H54 (cell line): ENCODE results near the gene SLITRK3.

Experiments
- DNase-seq: peaks from one replicate; pipeline ENCODE4 v3.0.0; 2011; ENCODE audit warnings: low spot score, mixed read lengths; ENCODE audit not compliant: insufficient read length
- FAIRE-seq: peaks from 3 replicates; lab custom pipeline; 2011; peaks lifted over from hg19 to GRCh38; lab: Jason Lieb, UNC
- POLR2A ChIP-seq: IDR thresholded peaks from 2 replicates; pipeline ENCODE4 v1.6.1; 2011; ENCODE audit warnings: low read depth, mild to moderate bottlenecking, low read length

SLITRK3 gene

DNA sequence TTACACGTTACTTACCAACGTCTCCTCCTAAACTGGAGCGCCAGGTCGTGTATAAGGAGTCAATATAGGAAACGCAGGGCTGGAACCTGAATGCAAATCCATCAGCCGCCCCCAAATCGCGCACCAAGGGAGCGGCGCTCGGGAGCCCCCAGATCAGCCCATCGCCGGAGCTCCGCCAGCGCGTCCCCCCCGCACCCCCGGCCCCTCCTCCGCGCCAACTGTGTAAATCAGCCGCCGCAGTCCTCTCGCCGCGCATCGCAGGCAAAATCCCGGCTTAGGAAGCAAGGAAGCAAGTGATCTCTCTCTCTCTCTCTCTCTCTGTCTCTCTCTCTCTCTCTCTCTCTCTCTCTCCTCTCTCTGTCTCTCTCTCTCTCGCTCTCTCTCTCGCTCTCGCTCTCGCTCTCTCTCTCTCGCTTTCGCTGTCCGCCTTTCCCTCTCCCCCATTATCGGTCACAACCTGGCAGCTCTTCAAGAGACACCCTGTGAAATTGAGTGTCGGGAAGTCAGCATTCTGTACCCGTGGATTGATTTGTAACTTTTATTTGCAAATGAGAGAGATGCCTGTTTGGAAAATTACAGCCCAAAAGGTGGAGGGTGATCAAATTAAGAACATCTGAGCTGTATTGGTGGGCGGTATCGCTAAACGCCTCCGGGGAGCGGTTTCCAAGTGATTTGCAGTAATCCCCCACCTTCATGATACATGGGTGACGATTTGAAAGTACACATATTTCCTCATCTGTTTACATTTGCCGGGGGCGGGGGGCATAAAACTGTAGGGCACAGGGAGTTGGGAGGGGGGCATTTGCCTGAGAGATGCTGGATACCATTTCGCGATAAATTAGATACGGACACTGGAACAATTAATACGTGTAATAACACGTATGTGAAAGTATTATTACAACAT is 645 bp upstream of the SLITRK3 start:
- no peak for DNase-seq
- TF ChIP-seq POLR2A = no peak
- peak; percentile 50 for FAIRE-seq

DNA sequence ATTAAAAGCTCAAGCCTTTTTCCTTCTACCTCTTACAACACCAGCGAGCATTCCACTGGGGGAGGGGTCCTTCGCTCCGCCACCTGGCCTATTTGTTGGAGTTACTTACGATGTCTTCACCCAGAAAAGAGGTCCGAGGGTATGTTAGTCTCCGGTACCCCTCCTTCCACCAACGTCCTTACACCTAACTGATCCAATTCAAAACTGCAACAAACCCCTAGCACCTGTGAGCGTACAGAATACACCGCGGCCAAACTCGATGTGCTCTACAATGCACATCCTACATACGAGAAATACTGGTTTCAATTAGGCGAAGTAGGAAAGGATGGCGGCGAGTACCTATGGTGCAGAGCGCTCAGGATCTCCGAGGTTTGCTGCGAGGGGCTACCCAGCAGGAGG is 944 bp downstream of the SLITRK3 start:
- TF ChIP-seq POLR2A = no peak
- DNase-seq = no peak
- no peak for FAIRE-seq

DNA sequence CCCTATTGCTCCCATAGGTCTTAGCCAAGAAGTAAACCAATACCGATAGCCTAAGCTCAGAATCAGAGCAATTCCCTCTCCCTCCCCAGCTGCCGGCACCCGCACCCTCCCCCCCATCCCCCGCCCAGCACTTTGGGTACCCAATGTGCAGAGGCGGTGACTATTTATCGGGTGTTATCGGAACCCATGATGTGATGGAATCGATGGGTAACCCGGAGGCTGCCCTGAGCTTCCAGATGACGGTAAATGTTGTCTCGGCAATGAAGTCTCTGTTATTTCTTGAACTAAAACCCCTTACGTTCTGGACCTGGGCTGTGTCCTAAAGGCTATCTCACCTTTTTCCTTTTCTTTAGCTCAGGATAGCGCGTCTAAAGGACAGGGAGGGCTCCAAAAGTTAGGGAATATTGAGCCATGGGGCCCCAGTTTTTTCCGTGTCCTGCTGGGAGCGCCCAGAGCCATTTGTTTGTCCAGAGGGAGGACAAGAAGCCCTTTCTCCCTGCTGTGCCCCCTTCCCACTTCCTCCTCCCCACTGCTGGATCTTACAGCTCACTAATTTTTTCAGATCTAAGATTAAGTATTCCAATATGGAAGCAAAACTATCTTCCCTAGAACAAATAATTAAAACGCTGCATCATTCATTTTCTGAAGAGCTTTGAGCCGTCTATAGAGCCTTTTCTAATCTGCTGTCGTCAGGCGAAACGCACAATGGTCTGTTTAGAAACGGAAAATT is 1.5 kb downstream of the SLITRK3 start:
- TF ChIP-seq POLR2A = no peak
- no peak for FAIRE-seq
- DNase-seq = no peak

GRCh38 chr3:165193366-165194254 is 2.6 kb downstream of the SLITRK3 start:
- no peak for DNase-seq
- peak; percentile 69 for FAIRE-seq
- no peak for TF ChIP-seq POLR2A

DNA sequence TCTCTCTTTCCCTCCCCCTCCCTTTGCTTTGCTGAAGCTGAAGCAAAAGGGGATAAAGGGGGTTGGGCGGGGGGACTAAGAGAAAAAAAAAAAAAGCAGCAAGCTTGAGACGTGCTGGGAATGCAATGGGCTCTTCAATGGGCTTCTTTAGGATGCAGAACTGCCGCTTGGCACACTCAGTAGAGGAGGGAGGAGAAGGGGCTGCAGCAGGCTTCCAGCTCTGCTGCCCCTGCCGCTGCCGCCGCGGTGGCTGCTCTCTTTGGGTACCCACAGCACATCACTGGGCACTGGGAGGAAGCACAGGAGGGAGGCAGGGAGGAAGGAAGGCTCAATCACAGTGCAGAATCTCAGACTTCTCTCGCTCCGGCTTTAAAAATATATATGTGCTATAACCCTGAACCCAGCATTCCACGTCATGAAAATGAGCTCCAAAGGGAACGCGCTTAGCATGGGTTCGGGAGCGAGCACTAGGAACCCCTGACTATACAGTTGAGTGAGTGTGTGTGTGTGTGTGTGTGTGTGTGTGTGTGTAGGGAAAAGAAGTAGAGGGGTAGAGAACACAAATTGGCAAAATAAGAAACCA is 3.5 kb downstream of the SLITRK3 start:
- FAIRE-seq (no peak), DNase-seq (no peak)
- no peak for TF ChIP-seq POLR2A

GRCh38 chr3:165191491-165191890 is 4.7 kb downstream of the SLITRK3 start:
- no peak for TF ChIP-seq POLR2A
- DNase-seq (no peak), FAIRE-seq (no peak)

DNA sequence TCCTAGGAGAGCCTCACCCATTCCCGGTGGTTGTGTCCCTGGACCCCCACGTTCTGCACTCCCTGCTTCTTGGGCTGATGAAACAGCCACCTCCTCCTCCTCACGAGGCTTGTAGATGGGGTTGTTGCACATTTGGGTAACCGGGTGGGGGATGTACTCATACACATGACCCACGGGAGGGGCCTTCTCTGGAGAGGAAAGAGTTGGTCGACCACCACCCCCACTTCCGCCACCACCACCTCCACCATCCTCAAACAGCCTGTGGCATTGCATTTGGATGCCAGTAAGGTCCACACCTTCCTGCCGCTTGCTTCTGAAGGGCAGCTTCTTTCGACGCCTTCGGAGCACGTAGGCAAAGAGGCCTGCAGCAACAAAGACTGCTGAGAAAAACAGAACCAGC is 7.7 kb downstream of the SLITRK3 start:
- FAIRE-seq = no peak
- no peak for TF ChIP-seq POLR2A
- DNase-seq = no peak

DNA sequence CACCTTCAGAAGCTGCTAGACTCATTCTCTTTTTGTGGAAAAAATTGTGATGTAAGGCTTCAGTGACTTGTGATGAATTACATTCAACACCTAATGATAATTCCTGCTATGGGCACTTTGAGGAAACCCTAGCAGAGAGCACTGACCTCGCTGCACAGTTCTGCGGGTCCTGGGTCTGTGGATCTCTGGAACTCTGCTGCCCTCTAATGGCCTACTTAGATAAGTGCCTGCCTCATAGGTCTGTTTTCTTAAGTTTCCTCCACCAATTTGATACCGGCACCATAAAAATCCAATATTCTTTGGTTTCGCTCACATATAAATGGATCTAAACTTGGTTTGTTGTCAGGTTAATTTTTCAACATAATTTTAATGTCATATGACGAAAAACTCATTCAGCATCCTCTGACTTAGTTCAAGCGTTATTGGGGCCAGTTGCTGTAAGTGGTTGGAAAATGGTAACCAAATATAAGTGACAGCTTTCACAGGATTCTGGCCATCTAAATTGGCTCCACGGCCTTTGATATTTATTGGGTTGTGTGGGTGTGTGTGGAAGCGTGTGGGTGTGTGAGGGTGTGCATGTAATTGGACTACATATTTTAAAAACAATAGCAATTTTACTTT is 10.4 kb downstream of the SLITRK3 start:
- no peak for TF ChIP-seq POLR2A
- FAIRE-seq (peak; percentile 91), DNase-seq (no peak)

DNA sequence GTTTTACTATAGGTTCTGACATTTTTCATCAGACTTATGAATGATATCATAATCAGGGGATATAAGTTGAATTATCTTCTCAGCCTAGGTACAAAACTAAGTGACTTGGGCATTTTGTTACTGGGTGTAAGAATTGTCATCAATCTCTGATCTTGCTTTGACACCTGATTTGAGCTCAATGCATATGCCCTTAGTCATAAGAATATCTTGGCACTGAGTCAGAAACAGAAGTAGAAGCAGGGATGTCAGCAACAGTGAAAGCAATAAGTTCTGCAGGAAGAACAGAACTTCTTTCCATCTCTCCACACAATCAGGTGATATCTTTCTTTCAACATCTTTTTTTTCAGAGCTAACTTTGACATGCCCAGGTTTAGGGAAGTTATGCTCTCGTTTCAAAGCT is 14.6 kb downstream of the SLITRK3 start:
- FAIRE-seq = peak; percentile 38
- no peak for TF ChIP-seq POLR2A
- DNase-seq = no peak

- no peak for TF ChIP-seq POLR2A
- no peak for DNase-seq
- FAIRE-seq = no peak
These were observed 25.9 kb downstream of the SLITRK3 start for GRCh38 chr3:165170236-165170635.

GRCh38 chr3:165169368-165169767 is 26.8 kb downstream of the SLITRK3 start:
- DNase-seq = no peak
- no peak for TF ChIP-seq POLR2A
- FAIRE-seq = no peak

DNA sequence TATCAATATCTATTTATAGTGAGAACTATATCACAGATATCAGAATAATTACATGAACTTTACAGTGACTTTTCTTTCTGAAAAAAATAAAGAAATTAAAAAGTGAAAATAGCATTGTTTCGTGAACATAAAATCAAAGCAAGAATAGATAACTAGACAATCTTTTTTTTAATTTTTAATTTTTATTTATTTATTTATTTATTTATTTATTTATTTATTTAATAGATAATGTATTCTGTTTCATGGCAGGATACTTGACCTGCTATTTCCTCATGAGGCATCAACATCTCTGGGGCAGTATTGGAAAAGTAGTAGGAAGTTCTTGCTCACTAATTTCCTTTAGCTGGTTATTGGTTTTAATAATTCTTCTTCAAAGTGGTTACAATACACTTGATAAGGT is 33.3 kb downstream of the SLITRK3 start:
- DNase-seq = no peak
- TF ChIP-seq POLR2A = no peak
- FAIRE-seq = no peak

DNA sequence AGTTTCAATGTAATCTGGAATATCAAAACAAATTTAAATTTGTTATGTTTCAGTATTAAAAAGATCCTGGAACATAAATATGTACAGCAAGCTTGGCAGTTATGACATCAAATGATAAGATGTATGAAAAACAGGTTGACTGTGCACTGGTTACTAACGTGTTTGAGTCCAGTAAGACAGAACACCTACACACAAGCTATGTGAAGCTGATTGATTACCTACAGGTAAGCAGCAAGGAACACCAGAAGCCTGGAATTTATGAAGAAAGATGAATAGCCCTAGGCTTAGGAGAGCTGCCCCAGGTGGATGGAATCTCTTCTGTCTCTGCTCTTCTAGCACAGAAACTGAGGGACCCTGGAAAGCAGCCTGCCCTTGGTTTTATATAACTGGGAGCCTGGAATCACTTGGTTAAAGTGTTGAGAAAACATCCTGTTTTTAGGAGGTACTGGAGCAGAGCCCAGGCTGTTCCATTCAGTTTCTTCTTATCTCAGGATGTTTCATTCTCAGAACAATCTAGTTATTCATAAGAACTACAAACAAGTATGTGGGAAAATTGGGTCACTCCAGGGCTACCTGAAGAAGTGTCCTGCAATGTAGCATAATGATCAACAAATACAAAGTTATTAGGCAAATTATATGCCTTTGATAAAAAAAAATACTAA is 36.3 kb downstream of the SLITRK3 start:
- FAIRE-seq (no peak), DNase-seq (no peak)
- no peak for TF ChIP-seq POLR2A
